C4-2B (cell line): ENCODE results near the gene RNF103.

Experiments used
- ZFX ChIP-seq: fragments of 450-650 bp; IDR thresholded peaks from 2 replicates; pipeline ENCODE4 v1.6.1; 2017
- TF ChIP-seq, protein P1 (sequence below): fragments of 450-650 bp; conservative IDR thresholded peaks from 2 replicates; pipeline ENCODE4 v1.5.1; 2017; ENCODE audit warnings: mild to moderate bottlenecking

GRCh38 chr2:86633155-86633651 lies 9.5 kb upstream of the RNF103 start:
- TF ChIP-seq, protein P1, sequence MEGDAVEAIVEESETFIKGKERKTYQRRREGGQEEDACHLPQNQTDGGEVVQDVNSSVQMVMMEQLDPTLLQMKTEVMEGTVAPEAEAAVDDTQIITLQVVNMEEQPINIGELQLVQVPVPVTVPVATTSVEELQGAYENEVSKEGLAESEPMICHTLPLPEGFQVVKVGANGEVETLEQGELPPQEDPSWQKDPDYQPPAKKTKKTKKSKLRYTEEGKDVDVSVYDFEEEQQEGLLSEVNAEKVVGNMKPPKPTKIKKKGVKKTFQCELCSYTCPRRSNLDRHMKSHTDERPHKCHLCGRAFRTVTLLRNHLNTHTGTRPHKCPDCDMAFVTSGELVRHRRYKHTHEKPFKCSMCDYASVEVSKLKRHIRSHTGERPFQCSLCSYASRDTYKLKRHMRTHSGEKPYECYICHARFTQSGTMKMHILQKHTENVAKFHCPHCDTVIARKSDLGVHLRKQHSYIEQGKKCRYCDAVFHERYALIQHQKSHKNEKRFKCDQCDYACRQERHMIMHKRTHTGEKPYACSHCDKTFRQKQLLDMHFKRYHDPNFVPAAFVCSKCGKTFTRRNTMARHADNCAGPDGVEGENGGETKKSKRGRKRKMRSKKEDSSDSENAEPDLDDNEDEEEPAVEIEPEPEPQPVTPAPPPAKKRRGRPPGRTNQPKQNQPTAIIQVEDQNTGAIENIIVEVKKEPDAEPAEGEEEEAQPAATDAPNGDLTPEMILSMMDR: no peak
- TF ChIP-seq ZFX: no peak
